ENCODE measurements around the gene CHAF1A.

Gene CHAF1A

GRCh38 chr19:4369888-4370260, 32.6 kb upstream of the CHAF1A start:
- Histone ChIP-seq H3K79me2 (ENCODE audit: insufficient read depth, low read length) (peaks cover 57% of the 10 kb centered on the region; the same call in 1 of the 2 replicates), H3K9me2 (replicated peaks; ENCODE audit: low read depth, low read length) (no peaks in the 10 kb centered on the region), H3K9ac (ENCODE audit: low read depth, low read length, poor library complexity, severe bottlenecking) (peak overlapping the region; percentile 71), H3K36me3 (ENCODE audit: insufficient read depth, low read length) (peaks cover 15% of the 10 kb centered on the region; the same call in 1 of the 2 replicates), H3K27me3 (ENCODE audit: insufficient read depth, low read length, poor library complexity, severe bottlenecking) (no peaks in the 10 kb centered on the region), H3F3A (ENCODE audit: low read depth) (no peaks in the 10 kb centered on the region), H4K20me1 (ENCODE audit: insufficient read depth, low read length, poor library complexity, severe bottlenecking) (peaks cover 24% of the 10 kb centered on the region), H3K4me3 (ENCODE audit: low read length, poor library complexity, severe bottlenecking) (peak overlapping the region; percentile 68), H3K9me3 (ENCODE audit: insufficient read depth, low read depth, low read length) (no peaks in the 10 kb centered on the region), H2AFZ (ENCODE audit: low read length) (no peak overlapping the region), H3K4me2 (ENCODE audit: low read depth, low read length, poor library complexity, severe bottlenecking) (peak overlapping the region; percentile 87), H3K4me1 (ENCODE audit: insufficient read depth, low read length, poor library complexity, severe bottlenecking) (peaks cover 38% of the 10 kb centered on the region)
- TF ChIP-seq EZH2phosphoT487 (IDR thresholded peaks at IDR 0.05; ENCODE audit: borderline replicate concordance): no peak
- TF ChIP-seq, protein P1, sequence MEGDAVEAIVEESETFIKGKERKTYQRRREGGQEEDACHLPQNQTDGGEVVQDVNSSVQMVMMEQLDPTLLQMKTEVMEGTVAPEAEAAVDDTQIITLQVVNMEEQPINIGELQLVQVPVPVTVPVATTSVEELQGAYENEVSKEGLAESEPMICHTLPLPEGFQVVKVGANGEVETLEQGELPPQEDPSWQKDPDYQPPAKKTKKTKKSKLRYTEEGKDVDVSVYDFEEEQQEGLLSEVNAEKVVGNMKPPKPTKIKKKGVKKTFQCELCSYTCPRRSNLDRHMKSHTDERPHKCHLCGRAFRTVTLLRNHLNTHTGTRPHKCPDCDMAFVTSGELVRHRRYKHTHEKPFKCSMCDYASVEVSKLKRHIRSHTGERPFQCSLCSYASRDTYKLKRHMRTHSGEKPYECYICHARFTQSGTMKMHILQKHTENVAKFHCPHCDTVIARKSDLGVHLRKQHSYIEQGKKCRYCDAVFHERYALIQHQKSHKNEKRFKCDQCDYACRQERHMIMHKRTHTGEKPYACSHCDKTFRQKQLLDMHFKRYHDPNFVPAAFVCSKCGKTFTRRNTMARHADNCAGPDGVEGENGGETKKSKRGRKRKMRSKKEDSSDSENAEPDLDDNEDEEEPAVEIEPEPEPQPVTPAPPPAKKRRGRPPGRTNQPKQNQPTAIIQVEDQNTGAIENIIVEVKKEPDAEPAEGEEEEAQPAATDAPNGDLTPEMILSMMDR (conservative IDR thresholded peaks at IDR 0.05; ENCODE audit: low read length): peak; percentile 71

- Histone ChIP-seq H3K79me2 (ENCODE audit: insufficient read depth, low read length) (peaks cover 64% of the 10 kb centered on the region; the same call in 1 of the 2 replicates), H3K4me3 (ENCODE audit: low read length, poor library complexity, severe bottlenecking) (peak overlapping the region; percentile 37), H3K36me3 (ENCODE audit: insufficient read depth, low read length) (peaks cover 8% of the 10 kb centered on the region; the same call in 1 of the 2 replicates), H3K4me1 (ENCODE audit: insufficient read depth, low read length, poor library complexity, severe bottlenecking) (peaks cover 43% of the 10 kb centered on the region), H3K9ac (ENCODE audit: low read depth, low read length, poor library complexity, severe bottlenecking) (peak overlapping the region; percentile 71), H3F3A (ENCODE audit: low read depth) (no peaks in the 10 kb centered on the region), H3K9me3 (ENCODE audit: insufficient read depth, low read depth, low read length) (no peaks in the 10 kb centered on the region), H2AFZ (ENCODE audit: low read length) (no peak overlapping the region), H3K9me2 (replicated peaks; ENCODE audit: low read depth, low read length) (no peaks in the 10 kb centered on the region), H4K20me1 (ENCODE audit: insufficient read depth, low read length, poor library complexity, severe bottlenecking) (peaks cover 30% of the 10 kb centered on the region), H3K4me2 (ENCODE audit: low read depth, low read length, poor library complexity, severe bottlenecking) (peak overlapping the region; percentile 87), H3K27me3 (ENCODE audit: insufficient read depth, low read length, poor library complexity, severe bottlenecking) (no peaks in the 10 kb centered on the region)
- TF ChIP-seq, protein P1 (conservative IDR thresholded peaks at IDR 0.05; ENCODE audit: low read length): no peak
- TF ChIP-seq EZH2phosphoT487 (IDR thresholded peaks at IDR 0.05; ENCODE audit: borderline replicate concordance): no peak
Measured at GRCh38 chr19:4370418-4371041, 31.9 kb upstream of the CHAF1A start.

DNA sequence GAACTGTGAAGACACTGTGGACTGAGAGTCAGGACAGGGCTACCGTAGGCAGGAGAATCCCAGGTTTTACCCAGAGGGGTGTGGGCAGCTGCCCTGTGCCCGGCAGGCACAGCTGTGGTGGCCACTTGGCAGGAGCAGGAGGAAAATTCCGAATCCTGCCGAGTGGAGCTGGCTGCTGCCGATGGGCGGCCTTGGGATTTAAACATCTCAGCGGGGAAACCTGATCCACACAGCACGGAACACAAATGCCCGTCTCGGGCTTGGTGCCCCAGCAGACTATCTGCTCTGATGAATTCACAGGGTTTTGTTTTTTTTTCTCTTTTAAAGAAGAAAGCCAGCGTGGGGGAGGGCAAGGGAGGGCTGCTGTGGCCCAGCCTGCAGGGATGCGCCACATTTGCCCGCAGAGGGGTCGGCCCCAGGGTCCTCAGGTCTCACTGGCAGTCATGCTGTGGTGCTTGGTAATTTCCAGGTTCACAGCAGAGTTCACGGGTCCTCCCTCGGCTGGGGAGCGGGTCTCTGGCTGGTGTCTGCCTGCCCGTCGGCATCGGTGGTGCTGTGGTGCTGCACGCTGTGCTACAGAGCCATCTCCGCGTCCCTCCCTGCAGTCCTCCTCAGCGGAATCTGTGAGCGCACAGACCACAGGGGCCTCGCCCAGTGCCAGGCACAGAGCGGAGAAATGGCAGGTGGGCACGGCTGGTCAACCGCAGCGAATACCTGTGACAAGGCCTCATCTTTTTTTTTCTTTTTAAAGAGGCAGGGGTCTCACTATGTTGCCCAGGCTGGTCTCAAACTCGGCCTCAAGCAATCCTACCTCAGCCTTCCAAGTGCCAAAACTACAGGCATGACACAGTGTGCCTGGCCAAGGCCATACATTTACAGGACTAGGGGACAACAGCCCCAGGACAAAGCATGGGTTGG, 30.9 kb upstream of the CHAF1A start:
- no peak overlapping the region for H3K9ac ChIP-seq (ENCODE audit: low read depth, low read length, poor library complexity, severe bottlenecking)

More for the DNA sequence above, 30.9 kb upstream of the CHAF1A start:
- no peaks in the 10 kb centered on the region; the same call in 1 of the 2 replicates for H3K36me3 ChIP-seq (ENCODE audit: insufficient read depth, low read length)
- H3F3A ChIP-seq (ENCODE audit: low read depth): no peaks in the 10 kb centered on the region
- no peaks in the 10 kb centered on the region for H3K9me3 ChIP-seq (ENCODE audit: insufficient read depth, low read depth, low read length)
- H3K4me2 ChIP-seq (ENCODE audit: low read depth, low read length, poor library complexity, severe bottlenecking): no peak overlapping the region
- H3K27me3 ChIP-seq (ENCODE audit: insufficient read depth, low read length, poor library complexity, severe bottlenecking): no peaks in the 10 kb centered on the region
- H2AFZ ChIP-seq (ENCODE audit: low read length): no peak overlapping the region
- TF ChIP-seq, protein P1 (conservative IDR thresholded peaks at IDR 0.05; ENCODE audit: low read length): no peak
- TF ChIP-seq EZH2phosphoT487 (IDR thresholded peaks at IDR 0.05; ENCODE audit: borderline replicate concordance): no peak
- peaks cover 70% of the 10 kb centered on the region; the same call in 1 of the 2 replicates for H3K79me2 ChIP-seq (ENCODE audit: insufficient read depth, low read length)
- peaks cover 43% of the 10 kb centered on the region for H3K4me1 ChIP-seq (ENCODE audit: insufficient read depth, low read length, poor library complexity, severe bottlenecking)
- H3K4me3 ChIP-seq (ENCODE audit: low read length, poor library complexity, severe bottlenecking): no peak overlapping the region
- H4K20me1 ChIP-seq (ENCODE audit: insufficient read depth, low read length, poor library complexity, severe bottlenecking): peaks cover 31% of the 10 kb centered on the region
- no peaks in the 10 kb centered on the region for H3K9me2 ChIP-seq (replicated peaks; ENCODE audit: low read depth, low read length)
